Retinal pigment epithelial cell (primary cell): ENCODE results near the gene MAPKAP1.

Source experiments
- DNase-seq: peaks from one replicate; pipeline ENCODE4 v3.0.0-alpha.2; 2010; ENCODE audit warnings: low read depth
- H3K4me3 ChIP-seq: 2 replicates; pipeline ENCODE4 v1.5.1; 2011; ENCODE audit warnings: mild to moderate bottlenecking, low read length, control low read depth, moderate library complexity
- TF ChIP-seq, protein P1 (sequence below): conservative IDR thresholded peaks from 2 replicates; pipeline ENCODE4 v1.5.1; 2011; ENCODE audit warnings: low read depth, low read length, control low read depth, inconsistent platforms

Gene MAPKAP1

DNA sequence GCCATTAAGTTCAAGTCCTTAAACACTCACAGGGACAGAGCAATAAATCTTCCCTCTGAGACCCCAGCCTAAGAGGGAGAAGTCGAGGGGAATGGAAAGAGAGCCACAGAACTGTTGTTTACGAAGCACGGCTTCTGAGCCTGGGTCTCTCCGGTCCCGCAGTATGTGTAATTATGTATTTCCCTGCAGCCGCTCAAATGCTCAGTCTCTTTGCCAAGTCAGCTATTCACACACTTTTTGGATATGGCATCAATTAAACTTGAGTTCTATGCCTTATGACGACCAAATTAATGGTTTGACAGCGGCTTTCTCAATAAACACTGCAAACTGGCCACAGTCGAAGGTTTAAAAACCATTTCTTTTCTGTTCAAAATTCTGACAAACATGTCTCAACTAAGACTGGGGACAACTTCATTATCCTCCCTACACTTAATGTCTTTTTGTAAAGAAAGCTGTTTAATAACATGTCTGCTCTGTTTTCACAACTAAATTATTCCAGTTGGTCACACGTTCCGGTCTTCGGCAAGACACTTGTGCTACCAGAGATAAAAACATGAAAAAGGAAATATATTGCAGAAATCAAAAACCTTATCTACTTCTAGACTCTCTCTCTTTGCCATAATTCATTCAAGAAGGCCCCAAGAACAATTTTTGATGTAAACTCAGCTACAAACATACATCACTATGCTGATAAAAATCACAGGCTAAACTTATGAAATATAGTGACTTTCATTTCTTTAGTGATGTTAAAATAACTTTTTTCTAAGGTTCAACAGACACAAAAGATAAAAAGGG lies 242.2 kb downstream of the MAPKAP1 start:
- no peak for DNase-seq
- H3K4me3 ChIP-seq = no peak overlapping the region
- TF ChIP-seq, protein P1, sequence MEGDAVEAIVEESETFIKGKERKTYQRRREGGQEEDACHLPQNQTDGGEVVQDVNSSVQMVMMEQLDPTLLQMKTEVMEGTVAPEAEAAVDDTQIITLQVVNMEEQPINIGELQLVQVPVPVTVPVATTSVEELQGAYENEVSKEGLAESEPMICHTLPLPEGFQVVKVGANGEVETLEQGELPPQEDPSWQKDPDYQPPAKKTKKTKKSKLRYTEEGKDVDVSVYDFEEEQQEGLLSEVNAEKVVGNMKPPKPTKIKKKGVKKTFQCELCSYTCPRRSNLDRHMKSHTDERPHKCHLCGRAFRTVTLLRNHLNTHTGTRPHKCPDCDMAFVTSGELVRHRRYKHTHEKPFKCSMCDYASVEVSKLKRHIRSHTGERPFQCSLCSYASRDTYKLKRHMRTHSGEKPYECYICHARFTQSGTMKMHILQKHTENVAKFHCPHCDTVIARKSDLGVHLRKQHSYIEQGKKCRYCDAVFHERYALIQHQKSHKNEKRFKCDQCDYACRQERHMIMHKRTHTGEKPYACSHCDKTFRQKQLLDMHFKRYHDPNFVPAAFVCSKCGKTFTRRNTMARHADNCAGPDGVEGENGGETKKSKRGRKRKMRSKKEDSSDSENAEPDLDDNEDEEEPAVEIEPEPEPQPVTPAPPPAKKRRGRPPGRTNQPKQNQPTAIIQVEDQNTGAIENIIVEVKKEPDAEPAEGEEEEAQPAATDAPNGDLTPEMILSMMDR = no peak

DNA sequence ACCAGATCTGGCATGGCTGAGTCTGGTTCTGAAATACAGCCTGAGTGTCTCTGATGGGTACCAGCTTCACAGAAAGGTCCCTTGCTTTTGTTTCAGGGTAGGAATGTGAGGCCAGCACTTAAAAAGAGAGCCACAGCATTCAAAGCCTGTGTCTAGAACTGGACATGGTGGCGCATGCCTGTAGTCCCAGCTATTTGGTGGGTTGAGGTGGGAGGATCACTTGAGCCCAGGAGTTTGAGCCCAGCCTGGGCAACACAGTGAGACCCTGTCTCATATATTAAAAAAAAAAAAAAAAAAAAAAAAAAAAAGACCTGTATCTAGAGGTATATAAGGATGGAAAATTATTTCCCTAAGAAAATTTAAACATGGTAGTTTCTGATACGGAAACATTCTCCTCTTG lies 243.1 kb downstream of the MAPKAP1 start:
- TF ChIP-seq, protein P1 = no peak
- H3K4me3 ChIP-seq = no peak overlapping the region
- DNase-seq = no peak

DNA sequence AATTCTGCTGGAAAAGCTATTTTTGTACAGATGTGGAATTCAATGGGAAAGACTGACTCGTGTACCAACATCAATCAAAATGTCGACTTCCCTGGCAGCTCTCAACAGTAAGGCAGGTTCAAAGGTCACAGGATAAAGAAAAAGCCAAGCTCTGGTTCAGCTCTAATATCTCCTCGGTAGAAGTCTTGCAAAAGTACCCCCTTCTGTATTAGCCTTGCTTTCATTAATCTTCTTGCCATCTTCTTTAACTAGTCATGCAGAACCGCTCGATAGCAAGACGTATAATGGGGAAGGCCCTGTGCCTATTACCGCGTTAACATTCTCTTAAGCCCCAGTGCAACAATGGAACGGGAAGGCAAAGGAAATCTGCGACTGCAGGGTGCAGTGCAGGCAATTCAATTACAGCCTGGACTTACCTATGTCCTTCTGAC lies 244.1 kb downstream of the MAPKAP1 start:
- H3K4me3 ChIP-seq = no peak overlapping the region
- TF ChIP-seq, protein P1 = no peak
- DNase-seq = no peak

DNA sequence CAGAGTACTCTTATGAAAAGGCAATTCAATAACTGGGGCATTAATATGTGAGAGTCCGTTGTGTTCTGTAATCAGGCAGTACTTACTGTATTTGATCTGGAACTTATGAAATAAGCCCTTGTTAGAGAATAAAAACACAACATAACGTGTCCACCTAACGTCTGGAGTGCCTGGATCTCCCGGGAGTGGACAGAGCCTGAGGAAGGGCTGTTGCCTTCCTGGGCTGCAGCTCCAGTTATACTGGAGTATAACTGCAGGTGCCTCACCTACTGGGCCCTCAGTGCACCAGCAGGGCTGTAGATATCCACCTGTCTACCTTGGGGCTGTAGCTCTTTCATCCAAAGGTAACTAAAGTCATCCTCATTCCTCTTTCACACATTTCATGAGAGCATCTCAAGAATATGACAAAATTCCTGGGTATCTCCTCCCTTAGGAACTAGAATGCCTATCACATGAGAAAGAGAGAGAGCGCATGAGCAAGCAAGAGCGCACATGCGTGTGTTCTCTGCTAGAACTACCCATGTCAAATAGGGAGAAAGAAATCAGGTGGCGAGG lies 245.3 kb downstream of the MAPKAP1 start:
- H3K4me3 ChIP-seq = no peak overlapping the region
- TF ChIP-seq, protein P1 = no peak
- no peak for DNase-seq

DNA sequence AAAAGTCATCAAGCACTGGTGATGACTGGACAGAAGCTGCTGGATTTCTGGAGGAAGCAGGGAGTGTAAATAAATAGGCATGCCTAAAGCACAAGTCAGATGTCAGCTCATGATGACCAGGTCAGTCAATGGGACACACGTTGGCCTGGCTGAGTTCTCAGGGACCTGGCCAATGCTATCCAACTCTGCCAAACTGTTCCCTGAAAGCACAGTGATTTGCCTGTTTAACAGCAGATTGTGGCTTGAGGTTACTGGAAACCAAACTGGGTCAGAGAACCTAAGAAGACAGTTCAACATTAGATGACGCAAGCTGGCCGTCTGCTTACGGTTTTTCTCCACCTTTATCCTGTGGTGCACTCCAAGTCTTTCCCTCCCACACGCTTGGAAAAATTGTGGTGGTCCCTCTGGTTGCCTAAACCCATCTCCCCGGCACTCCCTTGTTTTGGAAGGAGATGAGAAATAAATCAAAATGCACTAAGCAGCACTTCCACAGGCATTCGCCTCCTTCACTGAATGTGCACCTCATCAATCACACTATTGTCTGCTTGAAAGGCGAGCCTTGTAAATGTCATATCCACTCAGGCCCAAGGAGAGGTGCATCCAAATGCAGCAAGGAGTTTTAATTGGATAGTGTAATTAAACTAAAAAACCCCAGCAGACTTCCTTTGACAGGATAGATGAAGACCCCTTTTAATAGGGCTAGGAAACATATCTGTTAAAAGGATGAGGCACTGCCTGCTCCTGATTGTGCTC lies 245.9 kb downstream of the MAPKAP1 start:
- no peak overlapping the region for H3K4me3 ChIP-seq
- no peak for DNase-seq
- TF ChIP-seq, protein P1 = no peak

DNA sequence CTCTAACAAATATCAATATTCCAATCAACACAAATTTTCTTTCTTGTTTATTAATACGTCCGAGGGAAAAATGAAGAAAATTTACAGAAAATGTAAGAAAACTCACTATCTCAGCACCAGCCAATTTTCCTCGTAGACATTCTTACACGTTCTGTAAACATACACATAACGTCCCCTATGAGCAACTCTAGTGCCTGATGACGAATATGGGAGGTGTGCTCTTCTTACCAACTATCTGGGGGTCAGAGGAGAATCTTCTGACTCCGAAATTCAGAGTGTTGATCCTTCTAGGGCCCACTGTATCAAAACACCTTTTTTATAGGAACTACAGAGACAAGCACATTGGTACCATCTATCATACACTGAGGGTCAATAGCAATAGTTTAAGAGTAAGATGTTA lies 246.7 kb downstream of the MAPKAP1 start:
- TF ChIP-seq, protein P1 = no peak
- no peak overlapping the region for H3K4me3 ChIP-seq
- DNase-seq = no peak
